Endometrial microvascular endothelial cells (primary cell): ENCODE results near the gene PFKP. TPM values are rescaled to one million over a fixed set of nuclear protein-coding genes. Genes with fewer than 3 reads are reported as not detected.
"Not testable (repeated sequence)": the region's sequence is repeated elsewhere in the genome, so short reads cannot be mapped to it uniquely, and the experiment has no call there.

ENCODE experiments used
- in situ Hi-C: cut with HindIII; loops from 2 replicates; pipeline ENCODE4 v1.10.0; 2017; ENCODE audit warnings: low sequenced_read_pairs, low pct_unique_long_range_greater_than_20kb; ENCODE audit errors: inconsistent ontology term
- total RNA-seq: library from RNA; depleted of rRNA; stranded (reverse); fragments of >200 nt; gene quantifications from one replicate; pipeline ENCODE4 v1.2.3, GENCODE V29; 2015; ENCODE audit errors: inconsistent ontology term

PFKP gene
- total RNA-seq, 1 donor from 2014 or later, result 494 TPM

- in situ Hi-C loops, result no loop called here
Measured at GRCh38 chr10:3166496-3167290, 99.3 kb downstream of the PFKP start.

GRCh38 chr10:3167611-3168330 is 100.4 kb downstream of the PFKP start:
- in situ Hi-C loops, result no loop called here

GRCh38 chr10:3169271-3169670 is 101.9 kb downstream of the PFKP start:
- in situ Hi-C loops, result no loop called here

- in situ Hi-C loops, result no loop called here
Measured at GRCh38 chr10:3169673-3170072, 102.3 kb downstream of the PFKP start.

GRCh38 chr10:3171488-3171887 is 104.1 kb downstream of the PFKP start:
- in situ Hi-C loops, result not testable (repeated sequence)

GRCh38 chr10:3172081-3172445 is 104.7 kb downstream of the PFKP start:
- in situ Hi-C loops, result no loop called here

- in situ Hi-C loops, result no loop called here
Measured at GRCh38 chr10:3172446-3173170, 105.3 kb downstream of the PFKP start, which contains the start of gene PITRM1. Gene PITRM1 (minus strand): TSS chr10:3172782. CDS start chr10:3172772, 10 bp downstream.

GRCh38 chr10:3173171-3173878 is 106.0 kb downstream of the PFKP start:
- in situ Hi-C loops, result no loop called here

- in situ Hi-C loops, result no loop called here
Measured at GRCh38 chr10:3178042-3178441, 110.7 kb downstream of the PFKP start.

GRCh38 chr10:3179174-3179573 is 111.8 kb downstream of the PFKP start:
- in situ Hi-C loops, result no loop called here

- in situ Hi-C loops, result no loop called here
Measured at GRCh38 chr10:3180355-3181025, 113.1 kb downstream of the PFKP start.

GRCh38 chr10:3185386-3185785 is 118.0 kb downstream of the PFKP start:
- in situ Hi-C loops, result no loop called here

- in situ Hi-C loops, result no loop called here
Measured at GRCh38 chr10:3186368-3186767, 119.0 kb downstream of the PFKP start.

Other genes starting within 250 kb of the PFKP start
- gene PITRM1, start 105.2 kb downstream of the PFKP start, total RNA-seq, result 173 TPM